ENCODE measurements around the gene EPAS1. TPM values are rescaled to one million over a fixed set of nuclear protein-coding genes. Genes with fewer than 3 reads are reported as not detected.
A peak's percentile ranks its signal among the peaks of the same experiment; 100 is the strongest.

The EPAS1 gene
- total and polyA plus RNA-seq, 2 experiments from 2014 or later: 1.4 to 4.8 TPM

DNA sequence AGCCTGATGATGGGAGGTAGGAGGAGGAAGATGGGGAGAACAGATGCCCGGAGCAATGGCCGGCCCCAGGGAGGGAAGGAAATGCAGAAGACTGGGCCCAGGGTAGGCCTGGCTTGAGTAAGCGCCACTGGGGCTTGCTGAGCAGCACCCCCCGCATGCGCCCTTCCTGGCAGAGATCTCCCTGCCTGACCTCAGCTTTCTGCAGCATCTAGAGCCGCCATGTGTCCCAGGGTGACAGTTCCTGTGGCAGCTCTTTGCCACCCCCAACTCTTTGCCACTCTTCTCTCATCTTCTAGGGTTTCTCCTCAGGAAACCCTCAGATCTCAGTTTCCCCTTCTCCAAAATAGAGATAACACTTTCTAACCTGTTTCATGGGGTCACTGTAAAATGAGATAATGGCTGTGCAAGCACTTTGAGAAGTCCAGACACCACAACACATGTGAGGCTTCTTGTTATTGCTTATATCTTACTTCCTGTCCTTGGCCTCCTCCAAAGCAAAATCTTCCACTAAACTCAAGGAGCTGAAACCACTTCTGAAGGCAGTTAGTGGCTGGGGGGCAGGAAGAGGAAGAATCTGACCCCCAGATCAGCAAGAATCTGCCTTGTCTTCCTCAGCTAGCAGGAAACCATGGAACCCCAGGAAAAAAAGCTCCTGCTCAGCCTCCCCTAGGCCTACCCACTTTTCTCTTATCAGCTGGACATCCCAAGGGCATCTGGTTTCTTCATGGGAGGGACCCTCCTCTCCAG, 64.9 kb downstream of the EPAS1 start:
- no peak for TF ChIP-seq CTCF (IDR thresholded peaks at IDR 0.05; ENCODE audit: low read depth, low read length)
- Histone ChIP-seq H3K27me3 (no peaks in the 10 kb centered on the region), H3K27ac (no peak overlapping the region), H3K9me3 (ENCODE audit: low read depth) (no peaks in the 10 kb centered on the region), H3K36me3 (no peaks in the 10 kb centered on the region), H3K4me3 (no peak overlapping the region), H3K4me1 (ENCODE audit: low read depth) (no peaks in the 10 kb centered on the region)
- DNase-seq (ENCODE audit: low read depth in 1 of 2, low spot score in 1 of 2): no peak

DNA sequence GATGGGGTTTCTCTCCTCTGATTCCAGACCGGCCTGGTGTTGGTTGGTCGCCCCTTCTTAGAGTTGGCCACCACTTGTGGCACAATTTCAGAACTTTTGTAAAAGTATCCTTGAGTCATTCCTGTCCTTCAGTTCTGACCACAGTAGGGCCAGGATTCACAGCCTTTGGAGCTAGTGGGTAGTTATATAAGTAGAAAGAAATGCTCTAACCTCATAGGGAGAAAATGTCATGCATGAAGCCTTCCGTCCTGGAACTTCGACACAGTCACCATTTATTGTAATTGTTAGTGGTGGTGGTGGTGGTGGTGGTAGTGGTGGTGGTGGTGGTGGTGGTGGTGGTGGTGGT, 65.4 kb downstream of the EPAS1 start:
- H3K4me3 ChIP-seq: no peak overlapping the region
- no peak for TF ChIP-seq CTCF (IDR thresholded peaks at IDR 0.05; ENCODE audit: low read depth, low read length)
- H3K27ac ChIP-seq: no peak overlapping the region
- H3K27me3 ChIP-seq: peaks cover 1% of the 10 kb centered on the region
- no peaks in the 10 kb centered on the region for H3K36me3 ChIP-seq
- no peak for DNase-seq (ENCODE audit: low read depth in 1 of 2, low spot score in 1 of 2)
- H3K9me3 ChIP-seq (ENCODE audit: low read depth): no peaks in the 10 kb centered on the region
- no peaks in the 10 kb centered on the region for H3K4me1 ChIP-seq (ENCODE audit: low read depth)

GRCh38 chr2:46363535-46364170, 66.4 kb downstream of the EPAS1 start:
- no peak for TF ChIP-seq CTCF (IDR thresholded peaks at IDR 0.05; ENCODE audit: low read depth, low read length)
- no peak overlapping the region for H3K27ac ChIP-seq
- H3K27me3 ChIP-seq: peaks cover 9% of the 10 kb centered on the region
- no peak overlapping the region for H3K4me3 ChIP-seq
- peak in 1 of 2 donors; percentile 78 for DNase-seq (ENCODE audit: low read depth in 1 of 2, low spot score in 1 of 2)
- H3K4me1 ChIP-seq (ENCODE audit: low read depth): no peaks in the 10 kb centered on the region
- no peaks in the 10 kb centered on the region for H3K9me3 ChIP-seq (ENCODE audit: low read depth)
- H3K36me3 ChIP-seq: no peaks in the 10 kb centered on the region

DNA sequence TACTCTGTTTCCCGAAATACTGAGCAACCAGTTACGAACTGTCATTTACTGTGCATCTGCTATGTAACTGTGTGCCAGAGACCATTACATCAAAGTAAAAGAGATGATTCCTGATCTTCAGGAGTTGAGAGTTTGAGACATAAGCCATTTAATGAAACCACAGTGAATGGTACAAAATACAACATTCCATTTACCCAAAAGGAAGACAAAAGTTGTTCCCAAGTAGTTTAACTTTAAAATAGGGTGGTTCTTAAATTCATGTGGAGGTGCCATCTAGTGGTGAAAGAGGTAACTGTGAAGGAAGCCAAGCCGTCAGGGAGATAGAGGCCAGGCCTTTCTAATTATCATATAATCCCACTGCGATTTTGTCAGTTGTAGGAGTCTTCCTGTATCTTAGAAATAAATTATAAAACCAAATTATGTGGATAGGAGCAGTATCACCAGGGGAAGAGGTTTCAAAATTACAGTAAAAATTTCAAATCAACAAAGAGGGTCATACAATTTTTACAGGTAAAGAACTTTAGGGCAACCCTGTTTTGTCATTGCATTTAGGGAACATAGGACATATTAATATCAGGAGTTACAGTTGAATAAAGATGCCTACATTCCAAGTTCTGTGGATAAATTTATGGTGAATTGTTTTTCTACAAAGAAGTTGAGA, 67.7 kb downstream of the EPAS1 start:
- Histone ChIP-seq H3K27ac (no peak overlapping the region), H3K36me3 (no peaks in the 10 kb centered on the region), H3K9me3 (ENCODE audit: low read depth) (no peaks in the 10 kb centered on the region), H3K4me3 (no peak overlapping the region), H3K27me3 (peaks cover 17% of the 10 kb centered on the region), H3K4me1 (ENCODE audit: low read depth) (no peaks in the 10 kb centered on the region)
- DNase-seq (ENCODE audit: low read depth in 1 of 2, low spot score in 1 of 2): peak; percentile 66 to 76
- peak; percentile 69 for TF ChIP-seq CTCF (IDR thresholded peaks at IDR 0.05; ENCODE audit: low read depth, low read length)

GRCh38 chr2:46365913-46366667, 68.9 kb downstream of the EPAS1 start:
- peak; percentile 42 for TF ChIP-seq CTCF (IDR thresholded peaks at IDR 0.05; ENCODE audit: low read depth, low read length)
- no peaks in the 10 kb centered on the region for H3K4me1 ChIP-seq (ENCODE audit: low read depth)
- H3K27me3 ChIP-seq: peaks cover 23% of the 10 kb centered on the region
- no peak for DNase-seq (ENCODE audit: low read depth in 1 of 2, low spot score in 1 of 2)
- no peak overlapping the region for H3K27ac ChIP-seq
- H3K4me3 ChIP-seq: no peak overlapping the region
- no peaks in the 10 kb centered on the region for H3K9me3 ChIP-seq (ENCODE audit: low read depth)
- no peaks in the 10 kb centered on the region for H3K36me3 ChIP-seq

Data from cardiac muscle cell (in vitro differentiated cells and primary cell).